HG03159 (cell line): ENCODE measurements around the gene KLHL29.

Experiments used
- ATAC-seq: cut with Tn5 transposase; IDR thresholded peaks from one replicate; pipeline ENCODE4 v1.9.1; 2021; ENCODE audit warnings: mild to moderate bottlenecking, moderate library complexity; ENCODE audit not compliant: unreplicated experiment

The KLHL29 gene

GRCh38 chr2:23507267-23508065 lies 122.5 kb downstream of the KLHL29 start:
- no peak for ATAC-seq

GRCh38 chr2:23508066-23508390 lies 123.0 kb downstream of the KLHL29 start:
- ATAC-seq: no peak

GRCh38 chr2:23509103-23509502 lies 124.1 kb downstream of the KLHL29 start:
- ATAC-seq: no peak

- ATAC-seq: no peak
Observed at GRCh38 chr2:23509596-23510292, 124.8 kb downstream of the KLHL29 start.

- ATAC-seq: no peak
Observed at GRCh38 chr2:23510471-23510870, 125.5 kb downstream of the KLHL29 start.

- ATAC-seq: no peak
Observed at GRCh38 chr2:23512778-23513177, 127.8 kb downstream of the KLHL29 start.

GRCh38 chr2:23513245-23513871 lies 128.4 kb downstream of the KLHL29 start:
- no peak for ATAC-seq

GRCh38 chr2:23513872-23514793 lies 129.2 kb downstream of the KLHL29 start:
- no peak for ATAC-seq

GRCh38 chr2:23516520-23517256 lies 131.7 kb downstream of the KLHL29 start:
- ATAC-seq: no peak

GRCh38 chr2:23518481-23519333 lies 133.7 kb downstream of the KLHL29 start:
- no peak for ATAC-seq

GRCh38 chr2:23519334-23519651 lies 134.3 kb downstream of the KLHL29 start:
- no peak for ATAC-seq

GRCh38 chr2:23520256-23520655 lies 135.3 kb downstream of the KLHL29 start:
- ATAC-seq: no peak

GRCh38 chr2:23521060-23521459 lies 136.1 kb downstream of the KLHL29 start:
- ATAC-seq: no peak

- no peak for ATAC-seq
Observed at GRCh38 chr2:23522726-23523372, 137.9 kb downstream of the KLHL29 start.

- no peak for ATAC-seq
Observed at GRCh38 chr2:23523373-23524260, 138.6 kb downstream of the KLHL29 start.

- ATAC-seq: no peak
Observed at GRCh38 chr2:23524261-23524706, 139.3 kb downstream of the KLHL29 start.

GRCh38 chr2:23525137-23525765 lies 140.3 kb downstream of the KLHL29 start:
- ATAC-seq: no peak
